ENCODE results near the gene PRORP.
"Not testable (repeated sequence)": the region's sequence is repeated elsewhere in the genome, so short reads cannot be mapped to it uniquely, and the experiment has no call there.

Gene PRORP

DNA sequence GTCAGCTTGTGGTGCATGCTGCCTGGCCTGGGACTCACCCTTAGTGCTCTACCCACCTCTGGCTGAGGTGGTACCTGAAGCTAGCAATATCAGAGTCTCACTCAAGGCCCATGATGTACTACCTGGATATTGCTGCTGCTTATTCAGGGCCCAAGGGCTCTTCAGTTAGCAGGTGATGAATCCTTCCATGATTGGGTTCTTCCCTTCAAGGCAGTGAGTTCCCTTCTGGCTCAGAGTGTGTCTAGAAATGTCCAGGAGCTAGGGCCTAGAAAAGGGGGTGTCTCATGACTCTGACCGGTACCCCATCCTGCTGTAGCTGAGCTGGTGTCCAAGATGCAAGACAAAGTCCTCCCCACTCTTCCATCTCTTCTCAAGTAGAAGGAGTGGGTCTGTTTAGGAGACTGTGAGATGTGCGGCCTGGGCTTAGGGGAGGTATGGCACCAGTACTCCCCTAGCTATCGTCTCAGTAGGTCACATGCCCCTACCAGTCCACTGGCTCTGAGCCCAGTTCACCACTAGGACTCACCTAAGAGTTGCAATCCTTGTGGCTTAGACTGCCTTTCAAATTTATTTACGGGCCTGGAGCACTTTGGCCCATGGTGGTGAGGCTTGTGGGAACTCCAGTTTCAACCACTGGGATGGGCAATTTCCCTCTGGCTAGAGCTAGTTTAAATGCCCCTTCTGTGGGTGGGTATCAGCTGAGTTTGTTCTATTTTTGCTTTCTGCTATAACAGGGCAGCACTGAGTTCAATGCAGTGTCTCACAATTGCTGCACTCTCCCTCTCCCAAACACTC, 12.2 kb downstream of the PRORP start:
- no peak for DNase-seq

DNA sequence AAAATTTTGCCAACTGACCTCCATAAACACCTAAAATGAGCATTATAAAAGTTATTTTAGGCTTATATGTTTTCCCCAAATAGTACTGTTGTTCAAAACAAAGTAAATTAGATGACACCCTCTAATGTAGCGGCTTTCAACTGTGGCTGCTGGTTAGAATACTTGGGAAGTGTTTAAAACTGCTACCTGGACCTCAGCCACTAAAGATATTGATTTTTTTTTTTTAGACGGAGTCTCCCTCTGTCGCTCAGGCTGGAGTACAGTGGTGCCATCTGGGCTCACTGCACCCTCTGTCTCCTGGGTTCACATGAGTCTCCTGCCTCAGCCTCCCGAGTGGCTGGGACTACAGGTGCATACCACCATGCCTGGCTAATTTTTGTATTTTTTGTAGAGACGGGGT, 16.2 kb downstream of the PRORP start:
- no peak for DNase-seq

DNA sequence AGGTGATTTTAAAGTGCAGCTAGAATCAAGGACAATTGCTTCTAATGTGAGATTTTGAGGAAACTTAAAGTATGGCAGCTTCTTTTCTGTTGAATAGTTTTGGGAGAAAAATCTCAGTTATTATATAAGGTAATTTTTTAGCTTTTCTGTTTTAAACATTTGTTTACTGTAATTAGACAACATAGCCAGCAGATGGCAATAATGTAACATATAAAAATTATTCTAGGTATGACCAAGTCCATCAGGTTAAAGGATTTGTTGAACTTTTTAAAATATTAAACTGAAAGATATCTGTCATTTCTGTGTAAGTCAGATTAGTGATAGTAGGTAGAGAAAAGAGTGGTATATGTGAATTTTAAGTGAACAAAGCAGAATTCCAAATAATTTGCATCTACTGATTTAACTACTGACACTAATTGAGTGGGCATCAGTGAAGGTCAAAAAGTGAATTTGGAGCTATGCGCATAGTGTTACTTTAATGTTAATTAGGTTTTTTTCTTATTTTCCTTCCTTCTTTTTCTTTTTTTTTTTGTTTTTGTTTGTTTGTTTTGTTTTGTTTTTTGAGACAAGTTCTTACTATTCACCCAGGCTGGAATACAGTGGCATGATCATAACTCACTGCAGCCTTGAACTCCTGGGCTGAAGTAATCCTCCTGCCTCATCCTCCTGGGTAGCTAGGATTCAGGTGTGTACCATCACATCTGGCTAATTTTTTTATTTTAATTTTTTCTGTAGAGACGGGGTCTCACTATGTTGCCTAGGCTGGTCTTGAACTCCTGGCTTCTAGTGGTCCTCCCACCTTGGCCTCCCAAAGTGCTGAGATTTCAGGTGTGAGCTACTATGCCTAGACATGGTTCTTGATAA, 18.6 kb downstream of the PRORP start:
- no peak for DNase-seq

- DNase-seq, result no peak
Observed at GRCh38 chr14:35144029-35144428, 21.7 kb downstream of the PRORP start.

GRCh38 chr14:35146711-35147149, 24.4 kb downstream of the PRORP start:
- no peak for DNase-seq

GRCh38 chr14:35147186-35147585, 24.8 kb downstream of the PRORP start:
- DNase-seq, result no peak

- DNase-seq, result no peak
Observed at GRCh38 chr14:35147711-35148110, 25.4 kb downstream of the PRORP start.

DNA sequence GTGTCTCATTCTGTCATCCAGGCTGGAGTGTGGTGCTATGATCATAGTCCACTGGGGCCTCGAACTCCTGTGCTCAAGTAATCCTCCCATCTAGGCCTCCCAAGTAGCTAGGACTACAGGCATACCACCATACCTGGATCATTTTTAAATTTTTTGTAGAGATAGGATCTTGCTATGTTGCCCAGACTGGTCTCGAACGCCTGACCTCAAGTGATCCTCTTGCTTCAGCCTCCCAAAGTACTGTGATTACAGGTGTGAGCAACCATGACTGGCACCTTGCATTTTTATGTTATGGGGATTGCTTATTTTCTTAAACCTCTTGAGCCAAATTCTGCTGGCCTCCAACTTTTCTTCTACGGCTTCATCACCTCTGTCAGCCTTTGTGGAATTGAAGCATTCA, 26.9 kb downstream of the PRORP start:
- DNase-seq, result no peak

DNA sequence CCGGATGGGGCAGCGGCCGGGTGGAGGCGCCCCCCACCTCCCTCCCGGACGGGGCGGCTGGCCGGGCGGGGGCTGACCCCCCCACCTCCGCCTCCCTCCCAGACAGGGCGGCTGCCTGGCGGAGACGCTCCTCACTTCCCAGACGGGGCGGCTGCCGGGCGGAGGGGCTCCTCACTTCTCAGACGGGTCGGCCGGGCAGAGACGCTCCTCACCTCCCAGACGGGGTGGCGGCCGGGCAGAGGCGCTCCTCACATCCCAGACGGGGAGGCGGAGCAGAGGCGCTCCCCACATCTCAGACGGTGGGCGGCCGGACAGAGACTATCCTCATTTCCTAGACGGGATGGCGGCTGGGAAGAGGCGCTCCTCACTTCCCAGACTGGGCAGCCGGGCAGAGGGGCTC, 30.2 kb downstream of the PRORP start:
- not testable (repeated sequence) for DNase-seq

DNA sequence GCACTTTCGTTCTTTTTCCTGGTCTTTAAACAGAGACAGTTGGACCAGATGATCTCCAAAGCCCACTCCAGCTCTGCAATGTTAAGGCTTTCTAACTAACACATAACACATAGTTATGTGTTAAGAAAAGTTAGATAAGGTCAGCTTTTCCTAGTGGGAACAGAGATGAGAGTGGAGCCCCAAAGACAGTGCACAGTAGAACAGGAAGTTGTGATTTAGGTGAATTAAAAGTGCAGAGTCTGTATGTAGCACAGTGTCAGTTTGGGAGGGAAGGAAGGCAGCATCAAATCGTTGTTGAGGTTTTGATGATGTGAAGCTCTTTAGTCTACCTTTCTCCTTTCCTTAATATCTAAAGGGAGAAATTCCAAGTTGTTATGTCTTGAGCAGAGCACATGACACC, 31.7 kb downstream of the PRORP start:
- DNase-seq, result no peak

DNA sequence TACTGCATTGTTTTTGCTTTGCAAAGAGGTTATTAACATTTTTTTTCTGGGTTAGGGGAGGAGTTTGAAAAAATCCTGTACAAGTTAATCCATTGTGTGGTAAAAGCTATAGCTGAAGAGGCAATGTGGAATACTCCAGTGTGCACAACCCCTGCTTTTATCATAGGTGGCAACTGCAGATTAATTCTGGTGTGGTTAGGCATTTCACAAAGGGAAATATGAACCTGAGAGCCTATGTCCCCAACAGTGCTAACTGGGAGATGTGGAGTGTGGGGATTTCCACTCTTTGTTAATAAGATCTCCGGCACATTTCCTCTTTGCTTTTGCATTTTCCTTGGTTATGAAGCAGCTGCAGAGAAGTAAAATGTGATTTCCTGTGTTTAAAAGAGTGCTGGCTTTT, 33.6 kb downstream of the PRORP start:
- DNase-seq, result peak; percentile 2

GRCh38 chr14:35158491-35158890, 36.1 kb downstream of the PRORP start:
- DNase-seq, result no peak

DNA sequence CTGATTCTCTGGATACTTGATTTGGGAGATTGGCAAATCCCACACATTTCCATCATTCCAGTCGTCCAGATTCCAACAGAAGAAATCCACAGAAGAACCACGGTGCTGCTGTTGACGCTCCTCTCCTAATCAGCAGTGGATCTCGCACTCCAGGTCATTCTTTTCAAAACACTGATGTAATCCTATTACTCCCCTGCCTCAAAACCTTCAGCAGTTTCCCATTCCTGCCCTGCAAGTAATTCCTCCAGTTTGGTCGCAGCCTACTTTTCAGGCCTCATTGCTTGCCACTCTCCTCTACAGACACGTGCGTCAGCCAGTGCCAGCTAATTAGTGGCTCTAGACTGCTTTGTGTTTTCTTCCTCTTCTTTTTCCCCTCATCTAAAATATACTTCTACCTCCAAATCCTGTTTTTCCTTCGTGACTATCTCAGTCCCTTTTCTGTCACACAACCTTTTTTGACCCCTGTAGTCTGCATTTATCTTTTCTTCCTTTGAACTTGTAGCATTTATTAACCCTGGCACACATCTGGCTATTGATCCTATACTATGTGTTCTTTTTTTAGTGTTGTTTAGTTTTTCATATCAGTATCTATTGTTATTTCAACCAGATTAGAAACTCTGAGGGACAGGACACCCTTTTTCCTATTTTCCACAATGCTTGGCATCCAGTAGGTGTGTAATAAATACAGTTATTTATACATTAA, 36.8 kb downstream of the PRORP start:
- peak; percentile 9 for DNase-seq

- DNase-seq, result no peak
Observed at GRCh38 chr14:35159742-35160409, 37.5 kb downstream of the PRORP start.

DNA sequence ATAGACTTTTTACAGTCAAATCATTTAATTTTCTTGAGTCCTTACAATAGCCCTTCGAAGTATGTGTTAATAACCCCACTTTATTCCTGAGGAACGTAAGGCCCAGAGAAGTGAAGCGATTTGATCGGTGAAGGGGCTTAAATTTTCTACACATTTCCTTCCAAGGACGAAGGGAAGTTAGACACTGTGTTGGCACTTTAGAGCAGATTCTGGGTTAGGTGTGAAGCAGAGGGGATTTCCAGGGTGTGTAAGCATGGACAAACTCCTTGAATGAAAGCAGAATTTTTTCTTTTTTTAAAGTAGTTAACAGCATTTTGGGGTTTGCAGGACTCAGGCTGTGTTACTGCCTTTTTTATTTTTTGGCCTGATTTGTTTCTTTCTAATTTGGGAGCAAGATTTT, 38.9 kb downstream of the PRORP start:
- DNase-seq, result no peak

DNA sequence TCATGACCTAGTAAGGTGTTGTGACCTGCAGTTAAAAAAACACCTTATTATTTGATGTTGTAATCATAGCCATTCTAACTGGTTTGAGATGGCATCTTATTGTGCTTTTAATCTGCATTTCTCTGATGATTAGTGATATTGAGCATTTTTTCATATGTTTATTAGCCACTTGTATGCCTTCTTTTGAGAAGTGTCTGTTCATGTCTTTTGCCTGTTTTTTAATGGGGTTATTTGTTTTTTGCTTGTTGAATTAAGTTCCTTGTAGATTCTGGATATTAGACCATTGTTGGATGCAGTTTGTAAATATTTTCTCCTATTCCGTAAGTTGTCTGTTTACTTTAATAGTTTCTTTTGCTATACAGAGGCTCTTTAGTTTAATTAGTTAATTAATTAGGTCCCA, 41.0 kb downstream of the PRORP start:
- DNase-seq, result no peak

- DNase-seq, result no peak
Observed at GRCh38 chr14:35164849-35165248, 42.5 kb downstream of the PRORP start.

GRCh38 chr14:35167496-35167895, 45.1 kb downstream of the PRORP start:
- DNase-seq, result no peak
